A549 (cell line): ENCODE data around the gene KRTAP3-2. TPM values are rescaled to one million over a fixed set of nuclear protein-coding genes. Genes with fewer than 3 reads are reported as not detected.

ENCODE experiments used
- ATAC-seq, 2 experiments: fragments of 200-7000 bp in 1 of 2; fragments of >200 bp in 1 of 2; cut with Nextera tagmentation in 1 of 2; cut with Tn5 transposase in 1 of 2; 3 replicates each; pipeline versions ENCODE4 v1.8.0 to v1.9.1; 2018 to 2020; ENCODE audit warnings: mild to moderate bottlenecking in 1 of 2, moderate library complexity in 1 of 2
- CTCF ChIA-PET: fragments of 300-600 bp; sonication (Branson Sonifier 250); formaldehyde crosslinking; extraction: SDS; loops from one replicate; lab custom pipeline; 2021; ENCODE audit warnings: antibody characterized with exemption, inconsistent platforms; lab: Yijun Ruan, JAX
- POLR2A ChIA-PET: fragments of 350-600 bp; formaldehyde crosslinking; extraction: SDS; loops from one replicate; lab custom pipeline; 2021; ENCODE audit warnings: antibody characterized with exemption, inconsistent platforms; lab: Yijun Ruan, JAX
- DNase-seq, 2 experiments: peaks; one replicate each; pipeline versions ENCODE4 v3.0.0 to v3.0.0-alpha.2; 2011 to 2016; ENCODE audit warnings: low read depth in 1 of 2, low spot score in 1 of 2
- FAIRE-seq: peaks from 2 replicates; lab custom pipeline; 2011; peaks lifted over from hg19 to GRCh38; lab: Jason Lieb, UNC
- H3K27ac ChIP-seq, 2 experiments: fragments of >200 bp; sonication (Bioruptor Twin); formaldehyde crosslinking; 3 replicates each; pipeline ENCODE4 v1.5.1; 2016 to 2017
- H3K4me1 ChIP-seq: fragments of >200 bp; sonication (Bioruptor Twin); formaldehyde crosslinking; 3 replicates; pipeline ENCODE4 v1.6.1; 2016
- H3K4me2 ChIP-seq: fragments of >200 bp; sonication (Bioruptor Twin); formaldehyde crosslinking; 3 replicates; pipeline ENCODE4 v1.6.1; 2016
- H3K4me3 ChIP-seq: fragments of >200 bp; sonication (Bioruptor Twin); formaldehyde crosslinking; 3 replicates; pipeline ENCODE4 v1.5.1; 2016
- H3K9me3 ChIP-seq: fragments of >200 bp; sonication (Bioruptor Twin); formaldehyde crosslinking; 3 replicates; pipeline ENCODE4 v1.6.1; 2016
- ATOH8 ChIP-seq: fragments of 250-450 bp; sonication (Bioruptor Pico); IDR thresholded peaks from 2 replicates; pipeline ENCODE4 v1.5.0; 2020; ENCODE audit warnings: low read depth, mild to moderate bottlenecking, moderate library complexity
- CBX8 ChIP-seq: fragments of 200-600 bp; sonication (generic); IDR thresholded peaks from 2 replicates; pipeline ENCODE4 v1.6.1; 2016
- CEBPB ChIP-seq, 2 experiments: fragments of >200 bp in 1 of 2; sonication (Bioruptor Twin) in 1 of 2; formaldehyde crosslinking in 1 of 2; IDR thresholded peaks; 2 replicates each; pipeline ENCODE4 v1.6.1; 2012 to 2016
- CHD4 ChIP-seq: fragments of 200-600 bp; sonication (generic); IDR thresholded peaks from 2 replicates; pipeline ENCODE4 v1.6.1; 2016; ENCODE audit warnings: antibody characterized with exemption, mild to moderate bottlenecking, borderline replicate concordance
- CTCF ChIP-seq: fragments of >200 bp; sonication (Bioruptor Twin); formaldehyde crosslinking; IDR thresholded peaks from 3 replicates; pipeline ENCODE4 v1.5.1; 2016
- ELK1 ChIP-seq: fragments of 150-350 bp; IDR thresholded peaks from 2 replicates; pipeline ENCODE4 v1.6.1; 2014; ENCODE audit warnings: low read depth, mild to moderate bottlenecking, low read length
- FOSL2 ChIP-seq, 2 experiments: fragments of 450-650 bp in 1 of 2; fragments of >200 bp in 1 of 2; sonication (Bioruptor Twin) in 1 of 2; formaldehyde crosslinking; IDR thresholded peaks; 2 replicates each; pipeline versions ENCODE4 v1.5.0 to v1.6.1; 2016 to 2020; ENCODE audit warnings: mild to moderate bottlenecking in 1 of 2, moderate library complexity in 1 of 2
- FOXS1 ChIP-seq: fragments of 250-450 bp; sonication (Bioruptor Pico); IDR thresholded peaks from 2 replicates; pipeline ENCODE4 v1.5.0; 2020; ENCODE audit warnings: mild to moderate bottlenecking, moderate library complexity
- HDAC2 ChIP-seq: fragments of 200-600 bp; sonication (generic); IDR thresholded peaks from 2 replicates; pipeline ENCODE4 v1.6.1; 2016
- HMGXB4 ChIP-seq: fragments of 250-450 bp; sonication (Bioruptor Pico); IDR thresholded peaks from 2 replicates; pipeline ENCODE4 v1.5.0; 2021; ENCODE audit warnings: mild to moderate bottlenecking, moderate library complexity, borderline replicate concordance
- HOXB13 ChIP-seq: fragments of 250-450 bp; sonication (Bioruptor Pico); IDR thresholded peaks from 2 replicates; pipeline ENCODE4 v1.5.0; 2020; ENCODE audit warnings: low read depth, mild to moderate bottlenecking, moderate library complexity
- HOXB5 ChIP-seq: fragments of 250-450 bp; sonication (Bioruptor Pico); IDR thresholded peaks from 2 replicates; pipeline ENCODE4 v1.5.0; 2020; ENCODE audit warnings: mild to moderate bottlenecking, moderate library complexity
- MAFK ChIP-seq: fragments of 450-650 bp; IDR thresholded peaks from 2 replicates; pipeline ENCODE4 v1.6.1; 2014; ENCODE audit not compliant: partially characterized antibody
- NFE2L2 ChIP-seq: fragments of 150-350 bp; conservative IDR thresholded peaks from 2 replicates; pipeline ENCODE4 v1.6.1; 2014; ENCODE audit warnings: low read length
- NPAS2 ChIP-seq: fragments of 250-450 bp; sonication (Bioruptor Pico); IDR thresholded peaks from 2 replicates; pipeline ENCODE4 v1.8.0; 2022; ENCODE audit warnings: mild to moderate bottlenecking, moderate library complexity, borderline replicate concordance
- NR3C1 ChIP-seq: fragments of >200 bp; sonication (Bioruptor Twin); formaldehyde crosslinking; IDR thresholded peaks from 3 replicates; pipeline ENCODE4 v1.6.1; 2017
- PHF8 ChIP-seq: fragments of 200-600 bp; sonication (generic); IDR thresholded peaks from 2 replicates; pipeline ENCODE4 v1.6.1; 2016; ENCODE audit warnings: low read depth, mild to moderate bottlenecking, antibody characterized with exemption, moderate library complexity, borderline replicate concordance
- POLR2A ChIP-seq: IDR thresholded peaks from 2 replicates; pipeline ENCODE4 v1.6.1; 2012; ENCODE audit warnings: mild to moderate bottlenecking, low read length
- RAD21 ChIP-seq, 2 experiments: fragments of >200 bp in 1 of 2; sonication (Bioruptor Twin) in 1 of 2; formaldehyde crosslinking in 1 of 2; IDR thresholded peaks in 1 of 2; conservative IDR thresholded peaks in 1 of 2; 2 replicates in 1 of 2; 3 replicates in 1 of 2; pipeline ENCODE4 v1.6.1; 2012 to 2018; ENCODE audit warnings: inconsistent platforms in 1 of 2
- RCOR1 ChIP-seq: fragments of 150-350 bp; IDR thresholded peaks from 2 replicates; pipeline ENCODE4 v1.6.1; 2014; ENCODE audit warnings: antibody characterized with exemption, low read length, low read depth
- REST ChIP-seq: fragments of 200-600 bp; sonication (generic); IDR thresholded peaks from 2 replicates; pipeline ENCODE4 v1.6.1; 2016; ENCODE audit warnings: antibody characterized with exemption, mild to moderate bottlenecking, moderate library complexity
- RNF2 ChIP-seq: fragments of 200-600 bp; sonication (generic); IDR thresholded peaks from 2 replicates; pipeline ENCODE4 v1.6.1; 2016; ENCODE audit warnings: low read depth, mild to moderate bottlenecking, antibody characterized with exemption, moderate library complexity, borderline replicate concordance
- USF2 ChIP-seq: fragments of 450-650 bp; IDR thresholded peaks from 2 replicates; pipeline ENCODE4 v1.6.1; 2014; ENCODE audit warnings: antibody characterized with exemption
- WGBS: methylation state at CpG from one replicate; pipeline ENCODE4 v1.1.6; 2017; ENCODE audit errors: missing lambda C conversion rate; 5-methylcytosine and 5-hydroxymethylcytosine counted together
- polyA plus RNA-seq, 4 experiments: library from polyadenylated mRNA; depleted of rRNA in 3 of 4; stranded (reverse); fragments of >200 nt; fragmentation: RNase III in 1 of 4; extraction: RNeasy Plus Mini Kit Qiagen cat#74134 plus additional on column Dnase treatment in 1 of 4; gene quantifications; 2 replicates in 3 of 4; 3 replicates in 1 of 4; pipeline ENCODE4 v1.2.3, GENCODE V29; 2011 to 2017

KRTAP3-2 gene
- polyA plus RNA-seq, 2 of the 4 experiments (the other 2 are of a cell fraction), result not detected

GRCh38 chr17:41010441-41010840, 10.7 kb upstream of the KRTAP3-2 start:
- Histone ChIP-seq H3K4me2 (no peak overlapping the region), H3K27ac (no peak overlapping the region), H3K4me3 (no peak overlapping the region), H3K9me3 (no peaks in the 10 kb centered on the region), H3K4me1 (peaks cover 18% of the 10 kb centered on the region; the same call in 2 of the 3 replicates)
- no peak for DNase-seq
- no peak for ATAC-seq
- FAIRE-seq, result peak; percentile 54
- POLR2A ChIA-PET, result no interaction called here
- CTCF ChIA-PET, result no interaction called here
- TF ChIP-seq POLR2A, result no peak
- TF ChIP-seq NR3C1, result no peak
- TF ChIP-seq PHF8, result no peak
- no peak for TF ChIP-seq CEBPB (IDR thresholded peaks at IDR 0.05)
- no peak for TF ChIP-seq RCOR1
- no peak for TF ChIP-seq ATOH8 (CRISPR knock-in tag)
- TF ChIP-seq REST, result no peak
- TF ChIP-seq ELK1, result no peak
- TF ChIP-seq FOXS1 (CRISPR knock-in tag), result no peak
- no peak for TF ChIP-seq HDAC2
- no peak for TF ChIP-seq CBX8
- no peak for TF ChIP-seq RNF2
- no peak for TF ChIP-seq HOXB13 (CRISPR knock-in tag)

GRCh38 chr17:41009936-41010335, 10.2 kb upstream of the KRTAP3-2 start:
- Histone ChIP-seq H3K4me1 (peaks cover 18% of the 10 kb centered on the region; the same call in 2 of the 3 replicates), H3K4me3 (no peak overlapping the region), H3K4me2 (0 out of 3 replicates have a peak overlapping the region, but pooled peaks have one; percentile 8), H3K9me3 (no peaks in the 10 kb centered on the region), H3K27ac (no peak overlapping the region)
- no peak for DNase-seq
- no peak for TF ChIP-seq NFE2L2
- TF ChIP-seq MAFK, result no peak
- TF ChIP-seq CHD4, result no peak
- no peak for TF ChIP-seq FOSL2 (IDR thresholded peaks at IDR 0.05)
- TF ChIP-seq FOSL2 (CRISPR knock-in tag; IDR thresholded peaks at IDR 0.05), result no peak
- TF ChIP-seq RAD21 (conservative IDR thresholded peaks at IDR 0.05 in 1 of 2, IDR thresholded peaks at IDR 0.05 in 1 of 2), result no peak
- TF ChIP-seq USF2, result no peak
- TF ChIP-seq HMGXB4 (CRISPR knock-in tag), result no peak
- TF ChIP-seq HOXB5 (CRISPR knock-in tag), result no peak
- TF ChIP-seq CTCF, result no peak
- TF ChIP-seq CBX8, result no peak
- TF ChIP-seq NPAS2 (CRISPR knock-in tag), result no peak
- 90% methylated on average over 1 of the region's 1 CpG for WGBS
- ChIA-PET CTCF (interaction anchor here (0.9 to 1.0 kb wide), 2 partner anchors 8 to 539 kb away, joined by 3 read pairs; no protein-coding TSS in a partner anchor), POLR2A (no interaction called here)
- ATAC-seq, result no peak
- FAIRE-seq, result no peak
